Panc1 (cell line): Measurements from ENCODE around the gene PCGF5. TPM values are rescaled to one million over a fixed set of nuclear protein-coding genes. Genes with fewer than 3 reads are reported as not detected.

ENCODE experiments used
- ATAC-seq: fragments of 200-7000 bp; cut with Tn5 transposase; 2 replicates; pipeline ENCODE4 v1.9.1; 2020; ENCODE audit warnings: mild to moderate bottlenecking, moderate library complexity
- BruUV-seq: library from RNA; stranded (reverse); fragments of 400-500 nt; replicated peaks from 2 replicates; lab custom pipeline; 2021; lab: Mats Ljungman, UMichigan
- CTCF ChIA-PET: fragments of 300-600 bp; sonication (Branson Sonifier 250); formaldehyde crosslinking; loops from one replicate; lab custom pipeline; 2022; ENCODE audit warnings: antibody characterized with exemption; lab: Charles Lee
- POLR2A ChIA-PET: fragments of 300-600 bp; sonication (Branson Sonifier 250); formaldehyde crosslinking; loops from one replicate; lab custom pipeline; 2022; ENCODE audit warnings: antibody characterized with exemption; lab: Charles Lee
- DNase-seq: peaks from one replicate; pipeline ENCODE4 v3.0.0-alpha.2; 2010; ENCODE audit warnings: low read depth, low spot score
- H3K27ac ChIP-seq: 2 replicates; pipeline ENCODE4 v1.5.1; 2011; ENCODE audit warnings: mild to moderate bottlenecking, low read length, inconsistent platforms
- H3K27me3 ChIP-seq: fragments of 200-500 bp; sonication (Bioruptor generic); 2 replicates; pipeline ENCODE4 v1.6.0; 2014; ENCODE audit warnings: low read length, inconsistent platforms; ENCODE audit not compliant: control insufficient read depth, insufficient read depth
- H3K36me3 ChIP-seq: fragments of 200-500 bp; sonication (Bioruptor generic); 2 replicates; pipeline ENCODE4 v1.5.1; 2014; ENCODE audit warnings: inconsistent platforms, mild to moderate bottlenecking, low read length, moderate library complexity; ENCODE audit not compliant: control insufficient read depth, insufficient read depth
- H3K4me1 ChIP-seq: 2 replicates; pipeline ENCODE4 v1.5.1; 2011; ENCODE audit warnings: inconsistent platforms, mild to moderate bottlenecking, low read length, moderate library complexity; ENCODE audit not compliant: control insufficient read depth, insufficient read depth
- H3K4me3 ChIP-seq, 2 experiments: 2 replicates each; pipeline ENCODE4 v1.5.1; 2011 to 2012; ENCODE audit warnings: low read depth in 2 of 2, low read length in 2 of 2, mild to moderate bottlenecking in 2 of 2, inconsistent platforms in 1 of 2, moderate library complexity in 1 of 2
- H3K9me3 ChIP-seq: fragments of 200-500 bp; sonication (Bioruptor generic); 2 replicates; pipeline ENCODE4 v1.5.1; 2014; ENCODE audit warnings: low read depth, mild to moderate bottlenecking, inconsistent platforms, low read length, moderate library complexity; ENCODE audit not compliant: control insufficient read depth, insufficient read depth
- POLR2AphosphoS5 ChIP-seq: IDR thresholded peaks from 2 replicates; pipeline ENCODE4 v1.6.1; 2012; ENCODE audit warnings: mild to moderate bottlenecking, low read depth, low read length, moderate library complexity
- REST ChIP-seq, 2 experiments: IDR thresholded peaks; 2 replicates each; pipeline ENCODE4 v1.6.1; 2011 to 2012; ENCODE audit warnings: low read depth in 2 of 2, control low read depth in 1 of 2, low read length in 1 of 2, mild to moderate bottlenecking in 1 of 2, moderate library complexity in 1 of 2; ENCODE audit not compliant: insufficient read depth in 1 of 2
- SIN3A ChIP-seq: IDR thresholded peaks from 2 replicates; pipeline ENCODE4 v1.6.1; 2012; ENCODE audit warnings: low read depth, mild to moderate bottlenecking, low read length, moderate library complexity, borderline replicate concordance; ENCODE audit not compliant: insufficient read depth
- TCF7L2 ChIP-seq: IDR thresholded peaks from 2 replicates; pipeline ENCODE4 v1.6.1; 2011; ENCODE audit warnings: mild to moderate bottlenecking, low read depth, low read length, inconsistent platforms
- in situ Hi-C: cut with HindIII; loops from 2 replicates; pipeline ENCODE4 v1.10.0; 2016; ENCODE audit warnings: low sequenced_read_pairs, low pct_unique_long_range_greater_than_20kb
- intact Hi-C: fragments of 100-400 bp; cut with micrococcal nuclease; formaldehyde crosslinking; loops from one replicate; pipeline ENCODE4 v1.10.0; 2022; ENCODE audit not compliant: unreplicated experiment
- total RNA-seq: library from RNA; stranded (reverse); gene quantifications from one replicate; pipeline ENCODE4 v1.2.1, GENCODE V29; 2021; ENCODE audit not compliant: unreplicated experiment
- TF ChIP-seq, protein P1 (sequence below): fragments of 450-650 bp; IDR thresholded peaks from 2 replicates; pipeline ENCODE4 v1.5.1; 2017; ENCODE audit warnings: mild to moderate bottlenecking

Gene PCGF5
- total RNA-seq, 1 experiment from 2014 or later = 23.3 TPM

DNA sequence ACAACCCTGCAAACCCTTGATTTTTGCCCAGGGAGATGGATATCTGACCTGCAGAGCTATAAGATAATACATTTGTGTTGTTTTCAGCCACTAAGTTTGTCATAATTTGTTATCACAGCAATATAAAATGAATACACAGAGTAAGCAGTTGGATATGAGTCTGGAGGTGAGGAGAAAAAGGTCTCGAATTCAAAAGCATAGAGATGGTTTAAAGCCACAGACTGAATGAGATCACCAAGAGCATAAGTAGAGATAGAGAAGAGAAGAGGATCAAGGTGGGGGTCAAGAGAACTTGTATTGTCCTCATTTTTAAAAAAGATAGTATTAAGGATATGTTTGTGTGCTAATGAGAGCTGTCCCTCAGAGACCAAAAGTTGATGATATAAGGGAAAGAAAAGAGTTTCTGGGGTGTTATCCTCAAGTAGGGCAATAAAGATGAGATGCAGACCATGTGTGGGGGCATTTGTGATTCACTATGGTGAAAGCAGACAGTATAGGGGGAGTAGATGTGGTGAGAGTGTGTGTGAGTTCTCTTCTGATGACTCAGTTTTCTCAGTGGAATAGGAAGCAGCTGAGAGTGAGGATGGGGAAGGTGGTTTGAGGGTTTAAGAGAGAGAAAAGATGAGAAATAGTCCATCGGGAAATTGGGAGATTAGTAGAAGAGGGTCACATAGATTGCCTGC, 25.8 kb upstream of the PCGF5 start:
- DNase-seq = no peak
- intact Hi-C loops = no loop called here
- ChIA-PET POLR2A (interaction anchor here (0.6 kb wide), 1 partner anchor 102 kb away, joined by 5 read pairs; no protein-coding TSS in a partner anchor), CTCF (no interaction called here)
- peaks cover 4% of the 10 kb centered on the region; the same call in 1 of the 2 replicates for H3K27me3 ChIP-seq
- H3K36me3 ChIP-seq = no peaks in the 10 kb centered on the region
- in situ Hi-C loops = no loop called here
- TF ChIP-seq TCF7L2 = no peak
- no peaks in the 10 kb centered on the region for H3K4me1 ChIP-seq
- no peak for ATAC-seq
- no TSS peak for BruUV-seq
- no peak overlapping the region for H3K27ac ChIP-seq
- H3K4me3 ChIP-seq = no peak overlapping the region
- H3K9me3 ChIP-seq = no peaks in the 10 kb centered on the region

- intact Hi-C loops = no loop called here
Observed at GRCh38 chr10:91196268-91197048, 24.0 kb upstream of the PCGF5 start.

GRCh38 chr10:91197127-91197526, 23.3 kb upstream of the PCGF5 start:
- H3K4me3 ChIP-seq = no peak overlapping the region
- H3K36me3 ChIP-seq = no peaks in the 10 kb centered on the region
- H3K27me3 ChIP-seq = peaks cover 6% of the 10 kb centered on the region; the same call in 1 of the 2 replicates
- no peak for DNase-seq
- ChIA-PET CTCF (no interaction called here), POLR2A (no interaction called here)
- TF ChIP-seq POLR2AphosphoS5 = no peak
- TF ChIP-seq TCF7L2 = no peak
- no peak for TF ChIP-seq SIN3A
- no peak for TF ChIP-seq REST (IDR thresholded peaks at IDR 0.05; ENCODE audit: insufficient read depth in 1 of 2, low read depth in 2 of 2, low read length in 1 of 2)
- TF ChIP-seq, protein P1, sequence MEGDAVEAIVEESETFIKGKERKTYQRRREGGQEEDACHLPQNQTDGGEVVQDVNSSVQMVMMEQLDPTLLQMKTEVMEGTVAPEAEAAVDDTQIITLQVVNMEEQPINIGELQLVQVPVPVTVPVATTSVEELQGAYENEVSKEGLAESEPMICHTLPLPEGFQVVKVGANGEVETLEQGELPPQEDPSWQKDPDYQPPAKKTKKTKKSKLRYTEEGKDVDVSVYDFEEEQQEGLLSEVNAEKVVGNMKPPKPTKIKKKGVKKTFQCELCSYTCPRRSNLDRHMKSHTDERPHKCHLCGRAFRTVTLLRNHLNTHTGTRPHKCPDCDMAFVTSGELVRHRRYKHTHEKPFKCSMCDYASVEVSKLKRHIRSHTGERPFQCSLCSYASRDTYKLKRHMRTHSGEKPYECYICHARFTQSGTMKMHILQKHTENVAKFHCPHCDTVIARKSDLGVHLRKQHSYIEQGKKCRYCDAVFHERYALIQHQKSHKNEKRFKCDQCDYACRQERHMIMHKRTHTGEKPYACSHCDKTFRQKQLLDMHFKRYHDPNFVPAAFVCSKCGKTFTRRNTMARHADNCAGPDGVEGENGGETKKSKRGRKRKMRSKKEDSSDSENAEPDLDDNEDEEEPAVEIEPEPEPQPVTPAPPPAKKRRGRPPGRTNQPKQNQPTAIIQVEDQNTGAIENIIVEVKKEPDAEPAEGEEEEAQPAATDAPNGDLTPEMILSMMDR = no peak
- no peak overlapping the region for H3K27ac ChIP-seq
- no peaks in the 10 kb centered on the region for H3K9me3 ChIP-seq
- in situ Hi-C loops = no loop called here
- BruUV-seq = no TSS peak
- H3K4me1 ChIP-seq = no peaks in the 10 kb centered on the region
- ATAC-seq = no peak
- intact Hi-C loops = no loop called here

More at GRCh38 chr10:91196268-91197048, 24.0 kb upstream of the PCGF5 start:
- BruUV-seq = no TSS peak
- ATAC-seq (no peak), DNase-seq (no peak)
- Histone ChIP-seq H3K9me3 (no peaks in the 10 kb centered on the region), H3K4me1 (no peaks in the 10 kb centered on the region), H3K4me3 (no peak overlapping the region), H3K36me3 (no peaks in the 10 kb centered on the region), H3K27me3 (peaks cover 4% of the 10 kb centered on the region; the same call in 1 of the 2 replicates), H3K27ac (no peak overlapping the region)
- ChIA-PET CTCF (no interaction called here), POLR2A (no interaction called here)
- in situ Hi-C loops = no loop called here
- TF ChIP-seq SIN3A (no peak), POLR2AphosphoS5 (no peak), TCF7L2 (no peak), REST (IDR thresholded peaks at IDR 0.05; ENCODE audit: insufficient read depth in 1 of 2, low read depth in 2 of 2, low read length in 1 of 2) (no peak)
